Measurements from ENCODE around the gene DNAL1.

DNA sequence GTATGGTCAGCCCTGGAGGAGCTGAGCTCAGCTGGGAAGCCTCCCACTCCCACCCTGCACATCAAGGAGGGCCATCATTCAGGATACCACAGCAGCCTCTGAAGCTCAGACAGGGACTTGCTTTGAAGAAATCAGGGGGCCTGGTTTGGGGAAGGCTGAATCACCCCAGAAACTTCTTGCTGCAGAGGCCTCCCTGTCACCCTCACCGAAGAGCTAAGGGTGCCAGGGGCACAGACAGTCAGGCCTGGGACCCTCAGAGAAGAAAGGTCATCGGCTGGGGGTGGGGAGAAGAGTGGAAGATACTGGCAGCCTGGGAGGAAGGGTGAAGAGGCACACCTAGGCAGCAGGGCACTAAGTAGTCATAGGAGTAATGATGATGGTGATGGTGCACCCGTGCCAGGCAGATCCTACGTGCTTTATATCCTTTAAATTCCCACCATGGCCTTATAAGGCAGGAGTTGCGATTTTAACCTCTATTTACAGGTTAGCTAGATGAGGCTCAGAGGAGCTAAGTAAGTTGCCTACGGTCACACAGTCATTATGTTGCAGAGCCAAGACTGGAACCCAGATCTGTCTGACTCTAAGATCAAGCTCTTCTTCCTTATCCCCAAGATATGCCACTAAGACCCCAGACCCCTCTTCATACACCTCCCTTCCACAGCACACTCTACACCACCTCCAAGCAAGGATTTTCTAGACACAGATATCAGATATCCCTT is 97.9 kb downstream of the DNAL1 start:
- no peak for TF ChIP-seq ARNT (IDR thresholded peaks at IDR 0.05)
- no peak for TF ChIP-seq FOXM1 (IDR thresholded peaks at IDR 0.05; ENCODE audit: borderline replicate concordance)
- TF ChIP-seq SUZ12 (IDR thresholded peaks at IDR 0.05): no peak
